LHCN-M2 (cell line): ENCODE measurements around the gene GPR63. TPM values are rescaled to one million over a fixed set of nuclear protein-coding genes. Genes with fewer than 3 reads are reported as not detected.
"Not testable (repeated sequence)": the region's sequence is repeated elsewhere in the genome, so short reads cannot be mapped to it uniquely, and the experiment has no call there.

Experiments used
- DNase-seq: peaks from one replicate; pipeline ENCODE4 v3.0.0-alpha.2; 2012; ENCODE audit warnings: low read depth
- polyA plus RNA-seq: library from polyadenylated mRNA; unstranded; fragments of >200 nt; gene quantifications from one replicate; pipeline ENCODE4 v1.2.1, GENCODE V29; 2012; ENCODE audit warnings: missing spikeins
- total RNA-seq: library from RNA; depleted of rRNA; stranded (reverse); fragments of >200 nt; gene quantifications from 2 replicates; pipeline ENCODE4 v1.2.3, GENCODE V29; 2014; rRNA removed

The GPR63 gene, protein sequence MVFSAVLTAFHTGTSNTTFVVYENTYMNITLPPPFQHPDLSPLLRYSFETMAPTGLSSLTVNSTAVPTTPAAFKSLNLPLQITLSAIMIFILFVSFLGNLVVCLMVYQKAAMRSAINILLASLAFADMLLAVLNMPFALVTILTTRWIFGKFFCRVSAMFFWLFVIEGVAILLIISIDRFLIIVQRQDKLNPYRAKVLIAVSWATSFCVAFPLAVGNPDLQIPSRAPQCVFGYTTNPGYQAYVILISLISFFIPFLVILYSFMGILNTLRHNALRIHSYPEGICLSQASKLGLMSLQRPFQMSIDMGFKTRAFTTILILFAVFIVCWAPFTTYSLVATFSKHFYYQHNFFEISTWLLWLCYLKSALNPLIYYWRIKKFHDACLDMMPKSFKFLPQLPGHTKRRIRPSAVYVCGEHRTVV
- total RNA-seq: 0.19 and 0.57 TPM in 2 replicates
- 0.39 TPM for polyA plus RNA-seq

DNA sequence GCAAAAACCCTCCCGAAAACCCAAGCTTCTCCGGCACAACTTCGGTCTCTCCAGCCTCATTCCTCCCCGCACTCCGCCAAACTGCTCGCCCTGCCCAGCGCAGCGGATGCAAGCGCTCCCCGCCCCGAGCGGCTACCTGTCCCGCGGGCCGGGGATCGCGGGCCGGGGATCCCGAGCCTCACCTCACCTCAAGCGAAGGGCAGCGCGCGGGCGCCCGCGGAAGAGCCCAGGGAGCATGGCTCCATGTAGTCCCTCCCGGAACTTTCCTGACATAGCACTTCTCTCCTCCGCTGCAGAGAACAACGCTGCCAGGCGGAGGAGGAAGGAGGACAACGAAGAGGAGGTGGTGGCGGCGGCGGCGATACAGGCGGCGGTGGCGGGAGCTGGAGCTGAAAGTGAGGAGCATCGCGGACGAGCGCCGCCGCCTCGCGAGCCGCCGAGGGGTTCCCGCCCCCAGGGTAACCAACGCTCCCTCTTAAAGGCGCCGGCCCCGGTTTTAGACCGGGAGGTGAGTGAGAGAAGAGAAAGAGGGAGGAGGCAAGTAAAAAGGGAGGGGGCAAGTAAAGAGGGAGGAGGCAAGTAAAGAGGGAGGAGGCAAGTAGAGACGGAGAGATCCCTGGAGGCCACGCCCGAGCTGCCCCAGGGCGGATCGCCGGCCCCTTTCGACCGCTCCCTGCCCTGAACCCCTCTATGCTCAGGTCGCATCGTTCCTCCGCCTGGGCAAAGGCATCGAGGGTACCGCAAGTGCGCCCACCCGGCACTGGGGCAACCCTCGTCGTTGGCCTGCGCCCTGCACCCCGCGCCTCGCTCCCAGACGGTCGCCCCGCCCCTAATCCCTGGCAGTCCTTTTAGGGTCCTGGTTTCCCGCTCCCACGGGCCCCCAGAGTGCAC is at the start of gene GPR63:
Gene GPR63, minus strand, starts transcription at position 397 of the 891 bp plus-strand sequence. CDS start 37,746 bp downstream, outside the sequence.
- peak; percentile 68 for DNase-seq

GRCh38 chr6:96886519-96886918 is 49.2 kb upstream of the GPR63 start:
- no peak for DNase-seq

- DNase-seq: not testable (repeated sequence)
Observed at GRCh38 chr6:96885187-96885631, 47.9 kb upstream of the GPR63 start.

GRCh38 chr6:96878143-96878542 is 40.9 kb upstream of the GPR63 start:
- peak; percentile 74 for DNase-seq

DNA sequence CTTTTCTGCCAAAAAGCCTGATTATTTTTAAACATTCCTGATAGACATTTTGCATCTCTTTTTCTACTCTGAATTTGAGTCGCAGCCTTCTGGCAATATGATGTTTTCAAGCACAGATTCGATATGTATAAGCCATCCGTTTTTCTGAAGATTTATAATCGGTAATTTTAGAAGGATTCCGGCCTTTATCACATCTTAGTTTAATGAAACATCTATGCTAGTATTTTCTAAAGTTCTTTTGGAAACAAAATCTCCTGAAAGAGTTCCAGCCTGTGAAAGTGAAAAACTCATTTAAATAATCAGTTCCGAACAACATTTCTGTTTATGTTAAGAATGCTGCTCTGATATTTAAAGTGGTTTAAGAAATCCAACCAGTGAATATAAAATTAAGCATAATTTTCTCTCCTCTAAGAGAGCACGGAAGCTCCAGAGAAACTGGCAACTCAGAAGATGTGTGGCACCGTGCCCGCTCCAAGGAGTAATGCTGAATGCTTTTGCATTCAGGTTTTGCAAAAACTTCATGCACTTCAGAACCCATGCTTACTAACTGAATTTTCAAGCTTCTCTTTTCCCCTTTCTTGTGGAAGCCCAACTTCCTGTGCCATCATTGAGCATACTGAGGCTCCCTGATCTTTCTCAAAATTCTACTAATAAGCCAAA is 39.7 kb upstream of the GPR63 start:
- no peak for DNase-seq

- no peak for DNase-seq
Observed at GRCh38 chr6:96872976-96873375, 35.7 kb upstream of the GPR63 start.

- no peak for DNase-seq
Observed at GRCh38 chr6:96865055-96865405, 27.8 kb upstream of the GPR63 start.

DNA sequence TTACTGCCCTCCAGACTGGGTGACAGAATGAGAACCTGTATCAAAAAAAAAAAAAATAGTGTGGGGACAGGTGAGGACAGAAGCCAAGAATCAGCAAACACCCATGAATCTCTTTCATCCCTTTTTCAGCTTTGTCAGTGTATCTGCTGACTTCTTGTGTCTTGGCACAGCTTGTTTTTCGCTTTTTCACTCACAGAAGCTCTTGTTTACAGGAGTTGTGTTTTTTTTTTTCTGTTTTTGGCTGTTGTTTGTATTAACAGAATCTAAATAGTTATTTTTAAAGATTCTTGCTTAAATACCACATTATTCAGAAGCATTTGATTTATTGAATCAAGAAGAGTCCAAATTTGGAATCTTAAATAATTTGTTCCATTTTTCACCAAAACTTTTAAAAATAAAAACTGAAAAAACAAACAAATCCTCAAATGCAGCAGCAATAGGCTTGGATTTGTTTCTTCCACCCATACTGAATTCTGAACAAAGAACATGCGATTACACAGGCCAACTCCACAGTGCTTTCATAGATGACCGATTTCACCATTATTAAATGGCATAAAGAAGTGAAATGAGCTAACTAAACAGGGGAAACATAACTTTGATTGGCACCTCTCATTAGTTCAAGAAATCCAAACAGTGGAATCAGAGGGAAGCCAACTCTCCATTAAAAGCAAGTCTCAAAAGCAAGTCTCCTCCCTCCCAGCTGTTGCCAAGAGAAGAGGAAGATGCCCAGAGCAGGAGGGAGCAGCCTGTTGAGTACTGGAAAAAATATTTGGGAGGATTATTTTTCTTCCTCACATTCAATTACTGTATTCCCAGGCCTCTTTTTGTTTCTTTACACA is 27.2 kb upstream of the GPR63 start:
- DNase-seq: no peak

- no peak for DNase-seq
Observed at GRCh38 chr6:96862560-96862959, 25.3 kb upstream of the GPR63 start.

GRCh38 chr6:96861588-96861987 is 24.3 kb upstream of the GPR63 start:
- DNase-seq: no peak

DNA sequence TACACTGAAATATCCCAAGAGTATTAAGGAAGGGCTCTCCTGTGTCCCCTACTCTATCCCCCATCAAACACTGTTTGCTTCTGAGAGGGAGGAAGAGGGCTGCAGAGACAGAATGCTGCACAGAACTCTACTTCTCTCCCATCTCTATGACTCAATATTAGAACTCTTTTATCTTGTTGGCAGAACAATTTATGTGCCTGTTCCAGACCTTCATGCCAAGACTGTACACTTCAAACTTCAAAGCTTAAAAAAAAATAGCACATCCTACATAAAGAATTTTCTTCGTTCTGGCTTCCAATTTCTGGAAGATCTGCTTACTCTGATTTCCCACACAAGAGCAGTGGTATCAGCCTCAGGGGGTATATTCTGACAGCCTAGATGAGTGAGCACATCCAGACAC is 19.6 kb upstream of the GPR63 start:
- no peak for DNase-seq

- DNase-seq: peak; percentile 6
Observed at GRCh38 chr6:96853083-96853482, 15.8 kb upstream of the GPR63 start.

DNA sequence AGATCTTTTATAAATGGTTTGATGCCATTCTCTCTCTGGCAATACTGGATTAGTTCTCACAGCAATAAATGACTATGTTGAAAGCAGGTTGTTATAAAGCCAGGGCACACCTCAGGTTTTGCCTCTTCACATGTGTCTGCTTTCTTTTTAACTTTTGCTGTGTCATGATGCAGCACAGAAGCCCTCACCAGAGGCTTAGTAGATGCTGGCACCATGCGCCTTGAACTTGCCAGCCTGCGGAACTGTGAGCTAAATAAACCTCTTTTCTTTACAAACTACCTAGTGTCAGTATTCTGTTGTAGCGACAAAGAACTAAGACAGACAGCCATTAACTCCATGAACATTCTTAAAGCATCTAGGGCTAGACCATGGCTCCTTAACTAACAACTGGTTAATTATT is 15.3 kb upstream of the GPR63 start:
- no peak for DNase-seq

DNA sequence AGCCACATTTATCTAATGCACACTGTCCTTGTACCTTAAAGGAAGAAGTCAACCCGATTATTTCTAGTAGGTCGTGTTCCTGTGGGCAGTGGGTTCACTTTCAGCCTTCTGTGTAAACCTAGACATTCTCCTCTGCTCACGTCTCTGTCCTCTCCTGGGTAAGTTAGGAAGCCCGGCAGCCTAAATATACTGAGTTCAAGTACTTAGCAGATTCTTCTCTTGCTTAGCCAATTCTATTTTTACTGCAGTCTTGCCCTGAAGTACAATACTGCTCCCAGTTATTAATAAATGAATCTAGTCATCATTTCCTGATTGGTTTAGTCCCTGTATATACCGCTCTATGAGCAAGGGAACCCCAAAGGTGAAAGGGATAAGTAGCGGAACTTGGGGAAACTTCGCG is 14.6 kb upstream of the GPR63 start:
- no peak for DNase-seq

GRCh38 chr6:96849615-96850014 is 12.3 kb upstream of the GPR63 start:
- DNase-seq: no peak

GRCh38 chr6:96844530-96844929 is 7.3 kb upstream of the GPR63 start:
- no peak for DNase-seq

DNA sequence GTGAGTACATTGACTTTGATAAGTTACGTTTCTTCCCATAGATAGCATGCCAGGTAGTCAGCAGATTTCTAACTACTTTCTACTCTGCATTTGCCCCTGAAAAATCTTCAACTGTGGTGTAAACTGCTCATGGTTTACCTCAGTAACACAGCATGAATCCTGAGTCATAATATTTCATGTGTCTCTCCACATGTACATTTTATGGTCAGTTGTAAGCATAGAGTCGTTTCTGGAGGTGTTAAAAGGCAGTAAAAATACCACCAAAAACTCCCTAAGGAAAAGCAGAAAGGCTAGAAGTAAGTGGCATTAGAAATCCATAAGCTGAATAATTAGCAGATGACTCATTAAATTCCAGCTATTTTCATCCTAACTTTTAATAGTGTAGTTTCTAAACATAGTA is 4.1 kb upstream of the GPR63 start:
- no peak for DNase-seq

GRCh38 chr6:96836631-96837080 is 621 bp downstream of the GPR63 start:
- no peak for DNase-seq

DNA sequence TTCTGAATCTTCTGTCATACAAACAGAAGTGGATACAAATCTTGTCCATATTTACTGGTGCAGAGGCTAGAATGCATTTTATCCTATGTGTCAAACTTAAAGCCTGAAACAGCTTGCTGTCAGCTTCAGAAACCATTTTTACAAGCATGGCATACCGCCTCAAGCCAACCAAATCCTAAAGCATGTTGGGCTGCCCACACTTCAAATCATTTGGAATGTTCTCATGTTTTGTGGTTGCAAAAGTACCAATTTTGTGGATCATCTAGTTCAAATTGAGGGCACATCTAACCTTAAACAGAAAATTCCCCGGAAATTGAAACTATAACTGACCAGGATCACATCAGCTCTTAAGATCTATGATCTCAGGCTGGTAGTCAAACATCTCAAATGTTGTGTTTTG is 3.2 kb downstream of the GPR63 start:
- DNase-seq: no peak

GRCh38 chr6:96832780-96833179 is 4.5 kb downstream of the GPR63 start:
- DNase-seq: no peak

GRCh38 chr6:96826865-96827264 is 10.4 kb downstream of the GPR63 start:
- DNase-seq: no peak
